COLO829 (cell line): ENCODE results near the gene MX2.
"Not testable (repeated sequence)": the region's sequence is repeated elsewhere in the genome, so short reads cannot be mapped to it uniquely, and the experiment has no call there.

Experiments used
- DNase-seq: peaks from one replicate; pipeline ENCODE4 v3.0.0; 2012; ENCODE audit warnings: low spot score

MX2 gene

GRCh38 chr21:41342035-41342434 lies 19.8 kb upstream of the MX2 start:
- DNase-seq: no peak

- DNase-seq: no peak
Observed at GRCh38 chr21:41344146-41344545, 17.7 kb upstream of the MX2 start.

GRCh38 chr21:41345356-41345755 lies 16.5 kb upstream of the MX2 start:
- no peak for DNase-seq

- DNase-seq: no peak
Observed at GRCh38 chr21:41345934-41346685, 15.7 kb upstream of the MX2 start.

GRCh38 chr21:41346758-41347157 lies 15.1 kb upstream of the MX2 start:
- DNase-seq: no peak

GRCh38 chr21:41348434-41348833 lies 13.4 kb upstream of the MX2 start:
- DNase-seq: no peak

- no peak for DNase-seq
Observed at GRCh38 chr21:41349126-41349525, 12.7 kb upstream of the MX2 start.

- no peak for DNase-seq
Observed at GRCh38 chr21:41349619-41350390, 12.0 kb upstream of the MX2 start.

GRCh38 chr21:41350436-41351155 lies 11.2 kb upstream of the MX2 start:
- DNase-seq: no peak

- no peak for DNase-seq
Observed at GRCh38 chr21:41357546-41357945, 4.3 kb upstream of the MX2 start.

GRCh38 chr21:41358193-41359166 lies 3.3 kb upstream of the MX2 start:
- no peak for DNase-seq

- no peak for DNase-seq
Observed at GRCh38 chr21:41359286-41359685, 2.5 kb upstream of the MX2 start.

- DNase-seq: not testable (repeated sequence)
Observed at GRCh38 chr21:41359754-41360071, 2.1 kb upstream of the MX2 start.

GRCh38 chr21:41360072-41360821 lies 1.6 kb upstream of the MX2 start:
- DNase-seq: no peak

- no peak for DNase-seq
Observed at GRCh38 chr21:41361053-41361785, 608 bp upstream of the MX2 start.

- DNase-seq: no peak
Observed at GRCh38 chr21:41362605-41363369, 960 bp downstream of the MX2 start.

GRCh38 chr21:41363370-41364270 lies 1.8 kb downstream of the MX2 start:
- no peak for DNase-seq

- DNase-seq: no peak
Observed at GRCh38 chr21:41364308-41364707, 2.5 kb downstream of the MX2 start.
